Neural progenitor cell (in vitro differentiated cells): ENCODE measurements around the gene RABGGTB. TPM values are rescaled to one million over a fixed set of nuclear protein-coding genes. Genes with fewer than 3 reads are reported as not detected.
"Not testable (repeated sequence)": the region's sequence is repeated elsewhere in the genome, so short reads cannot be mapped to it uniquely, and the experiment has no call there.

Experiments used
- DNase-seq: peaks from one replicate; pipeline ENCODE4 v3.0.0-alpha.2; 2016; ENCODE audit warnings: low spot score
- H2AFZ ChIP-seq: fragments of 200-600 bp; sonication (generic); replicated peaks from 2 replicates; pipeline ENCODE4 v1.6.1; 2016; ENCODE audit warnings: antibody characterized with exemption
- H3F3A ChIP-seq: fragments of 200-600 bp; sonication (generic); 2 replicates; pipeline ENCODE4 v1.6.1; 2016; ENCODE audit warnings: antibody characterized with exemption, low read depth
- H3K27ac ChIP-seq: fragments of 200-600 bp; sonication (generic); 2 replicates; pipeline ENCODE4 v1.5.1; 2016; ENCODE audit warnings: mild to moderate bottlenecking
- H3K27me3 ChIP-seq: fragments of 200-600 bp; sonication (generic); 2 replicates; pipeline ENCODE4 v1.6.1; 2016; ENCODE audit warnings: mild to moderate bottlenecking, moderate library complexity
- H3K36me3 ChIP-seq: fragments of 200-600 bp; sonication (generic); 2 replicates; pipeline ENCODE4 v1.5.1; 2016
- H3K4me1 ChIP-seq: fragments of 200-600 bp; sonication (generic); 2 replicates; pipeline ENCODE4 v1.6.1; 2016; ENCODE audit warnings: mixed run types
- H3K4me2 ChIP-seq: fragments of 200-600 bp; sonication (generic); 2 replicates; pipeline ENCODE4 v1.6.1; 2016
- H3K4me3 ChIP-seq: fragments of 200-600 bp; sonication (generic); 2 replicates; pipeline ENCODE4 v1.5.1; 2016
- H3K79me2 ChIP-seq: fragments of 200-600 bp; sonication (generic); 2 replicates; pipeline ENCODE4 v1.6.1; 2016; ENCODE audit warnings: low read depth
- H3K9ac ChIP-seq: fragments of 200-600 bp; sonication (generic); 2 replicates; pipeline ENCODE4 v1.6.1; 2016
- H3K9me3 ChIP-seq: fragments of 200-600 bp; sonication (generic); 2 replicates; pipeline ENCODE4 v1.5.1; 2016; ENCODE audit warnings: low read depth
- H4K20me1 ChIP-seq: fragments of 200-600 bp; sonication (generic); 2 replicates; pipeline ENCODE4 v1.6.1; 2016; ENCODE audit warnings: low read depth
- H3K27ac Mint-ChIP-seq: 3 replicates; pipeline ENCODE4 v1.8.0; 2021; ENCODE audit warnings: mixed read lengths
- H3K27me3 Mint-ChIP-seq: 2 replicates; pipeline ENCODE4 v1.8.0; 2022; ENCODE audit warnings: low read depth, mild to moderate bottlenecking, inconsistent platforms, moderate library complexity, mixed read lengths; ENCODE audit not compliant: insufficient read depth
- H3K36me3 Mint-ChIP-seq: 3 replicates; pipeline ENCODE4 v1.8.0; 2021; ENCODE audit warnings: mixed read lengths
- H3K4me1 Mint-ChIP-seq: 3 replicates; pipeline ENCODE4 v1.8.0; 2021; ENCODE audit warnings: mixed read lengths
- H3K4me3 Mint-ChIP-seq: 3 replicates; pipeline ENCODE4 v1.8.0; 2021; ENCODE audit warnings: mild to moderate bottlenecking, moderate library complexity, mixed read lengths
- H3K9me3 Mint-ChIP-seq: 3 replicates; pipeline ENCODE4 v1.8.0; 2020; ENCODE audit warnings: mixed read lengths
- EZH2 ChIP-seq: fragments of 200-600 bp; sonication (generic); IDR thresholded peaks from 2 replicates; pipeline ENCODE4 v1.6.1; 2017; ENCODE audit warnings: antibody characterized with exemption, mild to moderate bottlenecking, moderate library complexity
- EZH2phosphoT487 ChIP-seq: fragments of 200-600 bp; sonication (generic); IDR thresholded peaks from 2 replicates; pipeline ENCODE4 v1.6.1; 2017; ENCODE audit warnings: antibody characterized with exemption
- total RNA-seq: library from RNA; depleted of rRNA; stranded (reverse); fragments of >200 nt; gene quantifications from 2 replicates; pipeline ENCODE4 v1.2.3, GENCODE V29; 2015; ENCODE audit warnings: low replicate concordance
- TF ChIP-seq, protein P1 (sequence below): fragments of 200-600 bp; sonication (generic); IDR thresholded peaks from 2 replicates; pipeline ENCODE4 v1.5.1; 2017; ENCODE audit warnings: antibody characterized with exemption, mild to moderate bottlenecking

RABGGTB gene
- total RNA-seq, 1 donor from 2014 or later, result 132 TPM

DNA sequence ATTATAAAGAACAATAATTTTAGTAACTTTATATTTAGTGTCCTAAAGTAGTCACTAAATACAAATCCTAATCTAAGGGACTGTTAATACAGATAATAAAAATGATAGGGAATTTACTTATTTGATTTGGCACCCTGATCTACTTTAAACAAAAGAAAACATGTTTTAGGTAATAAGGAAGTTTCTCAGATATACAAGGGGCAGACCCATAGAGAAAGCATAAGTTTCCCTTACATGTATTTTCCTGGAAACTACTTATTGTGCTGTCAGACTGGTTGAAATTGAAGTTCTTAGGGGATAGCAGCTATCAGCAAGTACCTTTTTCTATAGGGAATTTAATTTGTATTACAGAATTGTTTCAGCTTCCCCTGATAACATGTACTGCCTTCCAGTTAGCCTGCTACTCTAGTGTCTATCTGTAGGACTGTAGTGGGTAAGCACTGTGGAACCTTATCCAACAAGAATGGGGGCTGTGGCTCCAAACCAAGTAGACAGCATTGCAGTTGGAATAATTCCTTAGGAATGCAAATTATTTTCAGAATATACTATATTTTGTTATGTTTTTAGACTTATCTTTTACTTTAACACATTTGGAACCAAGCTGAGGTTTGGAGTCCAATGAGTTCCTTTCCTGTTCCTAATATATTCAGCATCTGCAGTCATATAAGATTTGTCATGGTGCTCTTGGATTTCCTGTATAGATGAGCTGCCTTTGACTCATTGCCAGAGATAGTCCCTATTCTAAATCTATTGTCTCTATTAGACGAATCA lies 25.3 kb downstream of the RABGGTB start:
- no peak overlapping the region for H3K27ac ChIP-seq
- TF ChIP-seq, protein P1, sequence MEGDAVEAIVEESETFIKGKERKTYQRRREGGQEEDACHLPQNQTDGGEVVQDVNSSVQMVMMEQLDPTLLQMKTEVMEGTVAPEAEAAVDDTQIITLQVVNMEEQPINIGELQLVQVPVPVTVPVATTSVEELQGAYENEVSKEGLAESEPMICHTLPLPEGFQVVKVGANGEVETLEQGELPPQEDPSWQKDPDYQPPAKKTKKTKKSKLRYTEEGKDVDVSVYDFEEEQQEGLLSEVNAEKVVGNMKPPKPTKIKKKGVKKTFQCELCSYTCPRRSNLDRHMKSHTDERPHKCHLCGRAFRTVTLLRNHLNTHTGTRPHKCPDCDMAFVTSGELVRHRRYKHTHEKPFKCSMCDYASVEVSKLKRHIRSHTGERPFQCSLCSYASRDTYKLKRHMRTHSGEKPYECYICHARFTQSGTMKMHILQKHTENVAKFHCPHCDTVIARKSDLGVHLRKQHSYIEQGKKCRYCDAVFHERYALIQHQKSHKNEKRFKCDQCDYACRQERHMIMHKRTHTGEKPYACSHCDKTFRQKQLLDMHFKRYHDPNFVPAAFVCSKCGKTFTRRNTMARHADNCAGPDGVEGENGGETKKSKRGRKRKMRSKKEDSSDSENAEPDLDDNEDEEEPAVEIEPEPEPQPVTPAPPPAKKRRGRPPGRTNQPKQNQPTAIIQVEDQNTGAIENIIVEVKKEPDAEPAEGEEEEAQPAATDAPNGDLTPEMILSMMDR, result no peak
- TF ChIP-seq EZH2 (no peak), EZH2phosphoT487 (no peak)
- H3K4me3 Mint-ChIP-seq, result no peak overlapping the region
- H3F3A ChIP-seq, result no peaks in the 10 kb centered on the region
- no peaks in the 10 kb centered on the region for H3K79me2 ChIP-seq
- no peak overlapping the region for H3K9ac ChIP-seq
- H3K36me3 Mint-ChIP-seq, result no peaks in the 10 kb centered on the region
- no peaks in the 10 kb centered on the region for H3K36me3 ChIP-seq
- no peaks in the 10 kb centered on the region for H3K4me1 ChIP-seq
- H3K4me1 Mint-ChIP-seq, result no peaks in the 10 kb centered on the region
- no peak for DNase-seq
- H4K20me1 ChIP-seq, result no peaks in the 10 kb centered on the region
- H2AFZ ChIP-seq, result no peak overlapping the region
- no peak overlapping the region for H3K4me3 ChIP-seq
- no peaks in the 10 kb centered on the region for H3K27me3 Mint-ChIP-seq
- H3K9me3 ChIP-seq, result no peaks in the 10 kb centered on the region
- no peak overlapping the region for H3K4me2 ChIP-seq
- no peaks in the 10 kb centered on the region for H3K9me3 Mint-ChIP-seq
- H3K27me3 ChIP-seq, result no peaks in the 10 kb centered on the region
- H3K27ac Mint-ChIP-seq, result no peak overlapping the region

DNA sequence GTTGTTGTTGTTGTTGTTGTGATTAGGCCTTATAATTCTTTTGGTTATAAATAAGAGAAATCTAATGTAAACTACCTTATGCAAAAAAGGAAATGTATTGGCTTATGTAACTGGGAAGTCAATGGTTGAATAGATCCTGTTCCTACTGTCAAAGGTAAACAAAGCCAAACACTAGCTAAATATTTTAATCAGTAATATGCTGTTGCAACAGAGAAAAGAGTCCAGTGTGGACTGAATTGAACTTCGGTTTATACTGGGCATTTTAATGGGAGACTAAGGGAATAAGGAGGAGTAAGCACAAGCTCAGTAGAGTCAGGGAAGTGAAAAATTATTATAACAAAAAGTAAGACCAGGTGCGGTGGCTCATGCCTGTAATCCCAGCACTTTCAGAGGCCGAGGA lies 26.0 kb downstream of the RABGGTB start:
- no peaks in the 10 kb centered on the region for H3K36me3 Mint-ChIP-seq
- H3K4me3 ChIP-seq, result no peak overlapping the region
- no peaks in the 10 kb centered on the region for H3K36me3 ChIP-seq
- H3K4me3 Mint-ChIP-seq, result no peak overlapping the region
- no peaks in the 10 kb centered on the region for H3K9me3 Mint-ChIP-seq
- no peak overlapping the region for H3K27ac Mint-ChIP-seq
- no peaks in the 10 kb centered on the region for H3K27me3 Mint-ChIP-seq
- no peaks in the 10 kb centered on the region for H3K4me1 Mint-ChIP-seq
- H3K9ac ChIP-seq, result no peak overlapping the region
- H3K79me2 ChIP-seq, result no peaks in the 10 kb centered on the region
- TF ChIP-seq, protein P1, result no peak
- TF ChIP-seq EZH2 (no peak), EZH2phosphoT487 (no peak)
- H3K4me1 ChIP-seq, result no peaks in the 10 kb centered on the region
- no peak overlapping the region for H3K4me2 ChIP-seq
- DNase-seq, result no peak
- no peaks in the 10 kb centered on the region for H3K9me3 ChIP-seq
- no peak overlapping the region for H2AFZ ChIP-seq
- no peaks in the 10 kb centered on the region for H3F3A ChIP-seq
- no peaks in the 10 kb centered on the region for H3K27me3 ChIP-seq
- no peaks in the 10 kb centered on the region for H4K20me1 ChIP-seq
- H3K27ac ChIP-seq, result no peak overlapping the region

DNA sequence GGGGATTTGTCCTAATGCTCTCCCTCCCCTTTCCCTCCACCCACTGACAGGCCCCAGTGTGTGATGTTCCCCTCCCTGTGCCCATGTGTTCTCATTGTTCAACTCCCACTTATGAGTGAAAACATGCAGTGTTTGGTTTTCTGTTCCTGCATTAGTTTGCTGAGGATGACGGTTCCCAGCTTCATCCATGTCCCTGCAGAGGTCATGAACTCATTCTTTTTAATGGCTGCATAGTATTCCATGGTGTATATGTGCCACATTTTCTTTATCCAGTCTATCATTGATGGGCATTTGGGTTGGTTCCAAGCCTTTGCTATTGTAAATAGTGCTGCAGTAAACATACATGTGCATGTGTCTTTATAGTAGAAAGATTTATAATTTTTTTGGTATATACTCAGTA lies 37.5 kb downstream of the RABGGTB start:
- H3K27ac Mint-ChIP-seq, H3K4me3 Mint-ChIP-seq, H3K79me2 ChIP-seq, H3K4me2 ChIP-seq, H3K4me1 ChIP-seq, H3K36me3 Mint-ChIP-seq, H3K27ac ChIP-seq, H3K27me3 ChIP-seq, H3K4me3 ChIP-seq, H3K9ac ChIP-seq, H4K20me1 ChIP-seq, H3K4me1 Mint-ChIP-seq, DNase-seq, H2AFZ ChIP-seq, H3K27me3 Mint-ChIP-seq, H3K9me3 Mint-ChIP-seq, H3F3A ChIP-seq, H3K36me3 ChIP-seq, H3K9me3 ChIP-seq: not testable (repeated sequence)

DNA sequence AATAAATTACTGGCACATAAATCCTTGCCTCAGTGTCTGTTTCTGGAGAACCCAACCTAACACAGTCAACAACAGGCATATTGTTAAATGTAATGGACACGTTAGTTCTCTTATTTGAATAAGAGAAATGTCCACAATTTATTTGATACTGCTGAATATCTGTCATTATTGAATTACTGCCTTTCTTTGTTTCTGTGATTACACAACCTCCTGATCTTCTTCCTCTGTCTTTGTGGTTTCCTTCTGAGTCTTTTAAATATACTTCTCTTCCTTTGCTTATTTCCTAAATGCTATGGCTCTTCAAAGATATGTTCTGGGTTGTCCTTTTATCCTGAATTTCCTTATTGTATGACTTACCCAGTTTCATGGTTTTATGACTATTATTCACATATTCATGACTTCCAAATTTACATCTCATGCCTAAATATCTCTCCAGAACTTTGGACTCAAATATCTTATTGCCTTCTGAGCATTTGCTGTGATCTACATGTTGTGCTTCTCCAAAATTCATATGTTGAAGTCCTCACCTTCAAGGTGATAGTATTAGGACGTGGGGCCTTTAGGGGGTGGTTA lies 50.6 kb downstream of the RABGGTB start:
- Histone ChIP-seq H3F3A (no peaks in the 10 kb centered on the region), H4K20me1 (no peaks in the 10 kb centered on the region), H3K4me2 (no peak overlapping the region), H3K27ac (no peak overlapping the region), H3K79me2 (no peaks in the 10 kb centered on the region), H3K9me3 (no peaks in the 10 kb centered on the region), H3K9ac (no peak overlapping the region), H3K4me1 (no peaks in the 10 kb centered on the region), H2AFZ (no peak overlapping the region), H3K4me3 (no peak overlapping the region), H3K36me3 (no peaks in the 10 kb centered on the region), H3K27me3 (no peaks in the 10 kb centered on the region)
- Mint-ChIP-seq H3K36me3 (no peaks in the 10 kb centered on the region), H3K4me3 (no peak overlapping the region), H3K27ac (no peak overlapping the region), H3K9me3 (peaks cover 10% of the 10 kb centered on the region), H3K4me1 (no peaks in the 10 kb centered on the region), H3K27me3 (peaks cover 2% of the 10 kb centered on the region)
- DNase-seq, result no peak
- TF ChIP-seq, protein P1, result no peak
- TF ChIP-seq EZH2 (no peak), EZH2phosphoT487 (no peak)
